GM21529 (cell line): Measurements from ENCODE around the gene ACKR3.

ENCODE experiments used
- ATAC-seq: cut with Tn5 transposase; IDR thresholded peaks from one replicate; pipeline ENCODE4 v1.9.1; 2021; ENCODE audit not compliant: unreplicated experiment

The ACKR3 gene

DNA sequence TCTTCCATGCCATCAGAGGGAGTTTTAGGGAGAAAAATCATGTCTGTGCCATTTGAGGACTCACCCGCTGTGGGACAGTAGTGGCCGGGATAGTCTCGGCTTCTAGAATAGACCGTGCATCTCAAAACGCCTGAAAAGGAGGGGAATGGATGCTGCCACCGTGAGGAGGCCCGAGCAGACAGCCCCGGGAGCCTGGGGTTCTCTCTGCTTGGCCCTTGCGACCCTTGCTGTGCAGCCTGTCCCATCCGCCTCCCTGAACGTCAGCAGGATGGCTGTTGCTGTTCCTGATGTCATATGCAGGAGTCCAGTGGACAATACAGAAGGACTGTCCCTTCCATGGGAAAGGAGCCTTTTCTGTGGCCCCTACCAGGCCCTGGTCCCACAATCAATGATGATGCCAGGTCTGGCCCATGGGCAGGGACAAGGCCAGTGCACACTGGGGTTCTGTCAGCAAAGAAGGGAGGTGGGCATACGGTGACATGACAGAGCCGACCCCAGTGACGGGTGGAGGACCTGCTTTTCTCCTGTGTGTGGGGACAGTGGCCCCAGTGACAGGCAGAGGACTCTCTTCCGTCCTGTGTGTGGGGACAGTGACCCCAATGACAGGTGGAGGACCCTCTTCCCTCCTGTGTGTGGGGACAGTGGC lies 58.8 kb downstream of the ACKR3 start:
- ATAC-seq: no peak

DNA sequence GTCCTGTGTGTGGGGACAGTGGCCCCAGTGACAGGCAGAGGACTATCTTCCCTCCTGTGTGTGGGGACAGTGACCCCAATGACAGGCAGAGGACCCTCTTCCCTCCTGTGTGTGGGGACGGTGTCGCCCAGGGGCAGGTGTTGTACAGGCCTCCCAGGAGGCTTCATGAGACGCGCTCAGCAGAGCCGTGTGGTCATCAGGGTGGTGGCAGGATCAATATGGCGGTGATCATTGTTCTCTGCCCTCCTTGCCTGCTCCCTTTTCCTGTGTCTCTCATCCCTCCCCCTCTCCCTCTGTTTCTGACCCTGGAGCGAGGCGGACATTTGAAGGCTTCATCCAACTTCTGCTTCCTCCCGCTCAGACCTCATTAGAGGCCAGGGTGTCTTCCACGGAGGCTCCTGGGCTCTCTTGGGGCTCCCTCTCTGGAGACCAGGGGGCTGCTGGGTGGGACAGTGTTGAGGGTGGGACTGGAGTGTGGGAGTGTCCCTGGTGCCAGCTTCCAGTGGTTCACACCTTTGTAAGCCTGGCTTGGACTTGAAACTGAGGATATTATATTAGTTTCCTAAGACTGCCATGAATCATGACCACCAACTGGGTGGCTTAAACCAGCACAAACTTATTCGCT lies 59.5 kb downstream of the ACKR3 start:
- no peak for ATAC-seq

DNA sequence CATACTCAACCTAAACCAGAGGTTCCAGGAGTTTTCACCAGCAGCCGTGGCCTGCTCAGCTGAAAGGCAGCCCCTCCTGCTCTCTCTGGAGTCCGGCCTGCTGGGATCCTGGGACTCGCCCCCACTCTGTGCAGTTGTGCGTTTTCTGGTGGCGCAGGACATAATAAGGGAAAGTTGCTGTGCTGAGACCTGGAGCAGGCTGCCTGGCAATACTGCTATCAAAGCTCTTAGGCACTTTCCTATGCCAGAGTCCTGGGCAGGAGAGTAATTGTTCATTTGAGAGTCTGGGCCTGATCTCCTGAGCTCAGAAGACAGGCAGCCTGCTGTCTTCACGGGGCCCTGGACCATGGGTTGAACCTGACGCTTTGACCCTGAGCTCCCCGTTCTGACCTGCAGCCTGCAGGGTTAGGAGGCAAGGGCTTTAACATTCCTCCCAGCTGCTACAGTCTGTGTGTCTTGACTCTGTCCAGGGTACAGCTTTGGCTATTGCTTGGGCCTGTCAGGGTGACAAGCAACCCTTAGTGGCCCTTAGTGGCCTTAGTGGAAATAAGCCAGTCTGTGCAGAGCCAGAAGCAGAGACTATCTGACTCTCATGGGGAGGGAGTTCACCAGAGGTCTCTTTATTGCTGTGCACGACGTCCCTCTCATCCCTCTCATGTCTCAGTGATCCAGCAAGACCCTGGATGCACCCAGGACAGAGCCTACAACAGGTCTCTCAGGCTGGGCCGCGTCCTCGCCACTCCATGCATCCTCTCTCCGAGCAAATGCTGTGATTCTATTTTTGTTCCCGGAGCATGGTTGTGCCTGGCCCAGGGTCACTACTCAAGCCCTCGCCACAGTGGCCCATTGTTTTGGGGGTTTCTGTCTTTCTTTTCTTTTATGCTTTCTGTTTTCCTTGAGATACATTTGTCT lies 60.6 kb downstream of the ACKR3 start:
- no peak for ATAC-seq

DNA sequence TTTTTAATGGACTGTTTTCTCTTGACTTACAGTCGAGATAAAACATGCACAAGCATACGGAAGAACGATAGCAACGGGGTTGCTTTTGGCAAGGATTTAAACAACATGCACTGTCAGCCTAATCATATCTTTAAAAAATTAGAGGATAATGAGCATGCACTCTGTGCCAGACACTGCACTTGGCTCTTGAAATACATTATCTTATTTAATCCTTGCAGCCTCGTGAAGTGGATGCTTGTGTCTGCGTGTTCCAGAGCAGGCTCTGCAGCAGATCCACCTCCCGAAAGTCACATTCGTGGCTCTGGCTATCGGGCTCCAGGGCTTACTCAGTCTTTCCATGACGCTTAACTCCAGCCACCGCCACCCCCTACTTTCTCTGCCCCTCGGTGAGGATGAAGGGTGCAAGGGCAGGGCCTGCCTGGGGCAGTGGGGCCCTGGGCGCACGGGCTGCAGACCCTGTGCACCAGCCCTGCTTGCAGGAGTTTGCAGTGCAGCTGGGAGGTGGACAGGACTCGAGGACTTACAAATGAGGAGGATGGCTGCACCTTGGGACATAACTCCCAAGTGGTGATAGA lies 61.7 kb downstream of the ACKR3 start:
- no peak for ATAC-seq

DNA sequence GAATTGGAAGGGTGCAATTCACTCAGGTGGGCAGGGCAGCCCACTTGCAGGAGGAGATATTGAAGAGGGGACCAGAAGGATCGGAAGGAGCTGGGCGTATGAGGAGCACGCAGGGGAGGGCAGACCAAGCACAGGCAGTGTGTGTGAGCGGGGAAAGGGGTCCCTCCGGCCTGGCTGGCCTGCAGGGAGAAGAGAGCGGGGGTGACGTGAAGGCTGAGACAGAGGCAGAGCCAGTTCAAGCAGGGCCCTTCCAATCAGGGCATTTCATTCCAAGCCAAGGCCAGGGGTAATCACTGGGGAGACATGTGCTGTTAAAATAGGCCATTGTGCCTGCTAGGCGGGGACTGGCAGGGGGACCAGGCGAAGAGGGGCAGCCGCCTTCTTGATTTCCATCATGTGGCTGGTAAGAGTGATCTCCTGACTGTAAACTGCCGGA lies 62.2 kb downstream of the ACKR3 start:
- ATAC-seq: no peak
